Upper lobe of right lung (tissue), 1 donor: ENCODE data around the gene C2orf72. TPM values are rescaled to one million over a fixed set of nuclear protein-coding genes. Genes with fewer than 3 reads are reported as not detected.

ENCODE experiments used
- ATAC-seq: fragments of 200-7000 bp; cut with Tn5 transposase; one replicate; pipeline ENCODE4 v1.9.1; 2020; ENCODE audit warnings: mild to moderate bottlenecking, moderate library complexity
- DNase-seq: peaks from one replicate; pipeline ENCODE4 v3.0.0-alpha.2; 2020
- H3K27ac ChIP-seq: fragments of 200-600 bp; one replicate; pipeline ENCODE4 v1.8.0; 2022
- H3K27me3 ChIP-seq: fragments of 200-600 bp; one replicate; pipeline ENCODE4 v1.8.0; 2022; ENCODE audit warnings: mild to moderate bottlenecking
- H3K36me3 ChIP-seq: fragments of 200-600 bp; one replicate; pipeline ENCODE4 v1.8.0; 2022
- H3K4me1 ChIP-seq: fragments of 200-600 bp; one replicate; pipeline ENCODE4 v1.8.0; 2022
- H3K4me3 ChIP-seq: fragments of 200-600 bp; one replicate; pipeline ENCODE4 v1.8.0; 2022; ENCODE audit warnings: mild to moderate bottlenecking
- H3K9me3 ChIP-seq: fragments of 200-600 bp; one replicate; pipeline ENCODE4 v1.8.0; 2022
- intact Hi-C: fragments of 100-400 bp; cut with DNase I; formaldehyde crosslinking; loops from one replicate; pipeline ENCODE4 v1.11.0; 2022
- total RNA-seq: library from RNA; stranded (reverse); fragmentation: NEBNext Ultra II Directional; extraction: Animal tissue kit (Norgen Biotek cat#: 25700); gene quantifications from one replicate; pipeline ENCODE4 v1.2.1, GENCODE V29; 2021
- TF ChIP-seq, protein P1 (sequence below): fragments of 200-600 bp; IDR thresholded peaks from one replicate; pipeline ENCODE4 v1.8.0; 2022; ENCODE audit warnings: antibody characterized with exemption
- donor health status: DM: no; HTN: yes; CAD: no; lungs with severe emphysema.

Gene C2orf72
- total RNA-seq, 1 donor from 2014 or later, result 1.5 TPM

GRCh38 chr2:231028889-231029288 is 8.4 kb upstream of the C2orf72 start:
- Histone ChIP-seq H3K9me3 (no peaks in the 10 kb centered on the region), H3K27ac (no peak overlapping the region), H3K4me1 (no peaks in the 10 kb centered on the region), H3K27me3 (no peaks in the 10 kb centered on the region), H3K4me3 (no peak overlapping the region), H3K36me3 (no peaks in the 10 kb centered on the region)
- ATAC-seq (no peak), DNase-seq (no peak)
- TF ChIP-seq, protein P1, sequence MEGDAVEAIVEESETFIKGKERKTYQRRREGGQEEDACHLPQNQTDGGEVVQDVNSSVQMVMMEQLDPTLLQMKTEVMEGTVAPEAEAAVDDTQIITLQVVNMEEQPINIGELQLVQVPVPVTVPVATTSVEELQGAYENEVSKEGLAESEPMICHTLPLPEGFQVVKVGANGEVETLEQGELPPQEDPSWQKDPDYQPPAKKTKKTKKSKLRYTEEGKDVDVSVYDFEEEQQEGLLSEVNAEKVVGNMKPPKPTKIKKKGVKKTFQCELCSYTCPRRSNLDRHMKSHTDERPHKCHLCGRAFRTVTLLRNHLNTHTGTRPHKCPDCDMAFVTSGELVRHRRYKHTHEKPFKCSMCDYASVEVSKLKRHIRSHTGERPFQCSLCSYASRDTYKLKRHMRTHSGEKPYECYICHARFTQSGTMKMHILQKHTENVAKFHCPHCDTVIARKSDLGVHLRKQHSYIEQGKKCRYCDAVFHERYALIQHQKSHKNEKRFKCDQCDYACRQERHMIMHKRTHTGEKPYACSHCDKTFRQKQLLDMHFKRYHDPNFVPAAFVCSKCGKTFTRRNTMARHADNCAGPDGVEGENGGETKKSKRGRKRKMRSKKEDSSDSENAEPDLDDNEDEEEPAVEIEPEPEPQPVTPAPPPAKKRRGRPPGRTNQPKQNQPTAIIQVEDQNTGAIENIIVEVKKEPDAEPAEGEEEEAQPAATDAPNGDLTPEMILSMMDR, result no peak
- intact Hi-C loops, result no loop called here

DNA sequence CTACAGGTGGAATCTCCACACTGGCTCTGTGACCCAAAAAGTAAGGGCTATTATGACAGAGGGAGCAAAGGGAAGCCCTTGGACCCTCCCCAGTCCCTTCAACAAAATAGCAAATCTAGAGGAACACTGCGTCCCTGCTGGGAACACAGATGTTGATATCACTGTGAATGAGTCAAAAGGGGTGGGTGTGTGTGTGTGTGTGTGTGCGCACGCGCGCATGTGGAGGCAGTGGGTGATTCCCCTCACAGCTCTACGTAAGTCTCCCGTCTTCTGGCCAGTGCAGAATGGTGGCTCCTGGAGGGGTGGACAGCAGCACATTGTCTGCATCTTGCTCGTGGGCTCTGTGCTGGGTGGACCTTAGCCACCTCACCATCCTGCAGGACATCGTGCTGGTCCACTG is 7.8 kb upstream of the C2orf72 start:
- DNase-seq (no peak), ATAC-seq (no peak)
- intact Hi-C loops, result no loop called here
- no peaks in the 10 kb centered on the region for H3K36me3 ChIP-seq
- H3K9me3 ChIP-seq, result no peaks in the 10 kb centered on the region
- H3K27ac ChIP-seq, result no peak overlapping the region
- TF ChIP-seq, protein P1, result no peak
- H3K4me3 ChIP-seq, result no peak overlapping the region
- no peaks in the 10 kb centered on the region for H3K4me1 ChIP-seq
- H3K27me3 ChIP-seq, result no peaks in the 10 kb centered on the region

- H3K36me3 ChIP-seq, result no peaks in the 10 kb centered on the region
- ATAC-seq, result no peak
- TF ChIP-seq, protein P1, result no peak
- no peaks in the 10 kb centered on the region for H3K4me1 ChIP-seq
- DNase-seq, result no peak
- H3K4me3 ChIP-seq, result no peak overlapping the region
- H3K27ac ChIP-seq, result no peak overlapping the region
- no peaks in the 10 kb centered on the region for H3K9me3 ChIP-seq
- peaks cover 9% of the 10 kb centered on the region for H3K27me3 ChIP-seq
- intact Hi-C loops, result no loop called here
Measured at GRCh38 chr2:231030725-231031124, 6.6 kb upstream of the C2orf72 start.

DNA sequence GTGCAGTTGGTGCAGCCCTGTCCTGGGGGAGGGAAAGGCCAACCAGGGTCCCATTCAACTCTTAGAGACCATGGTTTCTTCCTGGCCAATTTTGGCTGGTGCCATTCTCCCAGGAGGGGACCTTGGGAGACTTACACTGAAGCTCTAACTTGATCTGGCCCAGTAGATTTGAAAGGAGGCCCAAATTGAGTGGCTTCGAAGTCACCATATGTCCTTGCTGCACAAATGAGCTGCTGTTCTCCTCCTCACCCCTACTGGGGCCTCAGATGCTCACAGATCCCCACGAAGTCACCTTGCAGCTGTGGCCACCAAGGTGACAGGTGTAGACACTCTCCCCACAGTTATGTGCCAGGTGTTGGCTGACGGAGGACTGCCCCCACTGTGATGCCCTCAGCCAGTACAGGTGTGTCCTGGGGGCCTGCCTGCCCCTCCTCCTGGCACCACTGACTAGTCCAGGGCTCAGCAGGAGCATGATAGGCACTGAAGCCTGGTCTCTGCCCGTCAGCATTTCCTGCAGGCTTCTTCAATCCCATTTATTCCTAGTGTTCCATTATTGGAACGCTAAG is 4.7 kb upstream of the C2orf72 start:
- no peaks in the 10 kb centered on the region for H3K9me3 ChIP-seq
- H3K36me3 ChIP-seq, result no peaks in the 10 kb centered on the region
- no peaks in the 10 kb centered on the region for H3K4me1 ChIP-seq
- TF ChIP-seq, protein P1, result no peak
- H3K27ac ChIP-seq, result no peak overlapping the region
- DNase-seq (no peak), ATAC-seq (no peak)
- H3K4me3 ChIP-seq, result no peak overlapping the region
- intact Hi-C loops, result no loop called here
- H3K27me3 ChIP-seq, result peaks cover 25% of the 10 kb centered on the region

GRCh38 chr2:231033147-231034132 is 3.9 kb upstream of the C2orf72 start:
- H3K27me3 ChIP-seq, result peaks cover 30% of the 10 kb centered on the region
- TF ChIP-seq, protein P1, result no peak
- H3K9me3 ChIP-seq, result no peaks in the 10 kb centered on the region
- H3K27ac ChIP-seq, result no peak overlapping the region
- intact Hi-C loops, result no loop called here
- no peaks in the 10 kb centered on the region for H3K4me1 ChIP-seq
- no peaks in the 10 kb centered on the region for H3K36me3 ChIP-seq
- H3K4me3 ChIP-seq, result no peak overlapping the region
- DNase-seq (no peak), ATAC-seq (no peak)
